AG10803 (cell line): ENCODE results near the gene KRAS.
A peak's percentile ranks its signal among the peaks of the same experiment; 100 is the strongest.

Source experiments
- DNase-seq: peaks from one replicate; pipeline ENCODE4 v3.0.0; 2010; ENCODE audit warnings: low read depth
- H3K4me3 ChIP-seq: 2 replicates; pipeline ENCODE4 v1.5.1; 2011; ENCODE audit warnings: mild to moderate bottlenecking, low read length, control low read depth
- CTCF ChIP-seq: conservative IDR thresholded peaks from 2 replicates; pipeline ENCODE4 v1.5.1; 2011; ENCODE audit warnings: mild to moderate bottlenecking, low read length, control low read depth, inconsistent platforms

The KRAS gene

GRCh38 chr12:25266497-25266896 is 15.8 kb upstream of the KRAS start:
- H3K4me3 ChIP-seq = no peak overlapping the region
- TF ChIP-seq CTCF = no peak
- DNase-seq = peak; percentile 55

GRCh38 chr12:25264862-25265261 is 14.1 kb upstream of the KRAS start:
- no peak for TF ChIP-seq CTCF

GRCh38 chr12:25264114-25264513 is 13.4 kb upstream of the KRAS start:
- H3K4me3 ChIP-seq = no peak overlapping the region
- DNase-seq = no peak
- no peak for TF ChIP-seq CTCF

More at GRCh38 chr12:25264862-25265261, 14.1 kb upstream of the KRAS start:
- no peak for DNase-seq
- H3K4me3 ChIP-seq = no peak overlapping the region

GRCh38 chr12:25263594-25263993 is 12.9 kb upstream of the KRAS start:
- TF ChIP-seq CTCF = no peak
- H3K4me3 ChIP-seq = no peak overlapping the region
- no peak for DNase-seq

- no peak for DNase-seq
- no peak overlapping the region for H3K4me3 ChIP-seq
- no peak for TF ChIP-seq CTCF
Measured at GRCh38 chr12:25262389-25263074, 11.8 kb upstream of the KRAS start.

- no peak overlapping the region for H3K4me3 ChIP-seq
- no peak for TF ChIP-seq CTCF
- DNase-seq = no peak
Measured at GRCh38 chr12:25257590-25258324, 7.0 kb upstream of the KRAS start.

- no peak for DNase-seq
- TF ChIP-seq CTCF = no peak
- no peak overlapping the region for H3K4me3 ChIP-seq
Measured at GRCh38 chr12:25256826-25257225, 6.1 kb upstream of the KRAS start.
